GM21619 (cell line): ENCODE results near the gene PFKFB4.
"Not testable (repeated sequence)": the region's sequence is repeated elsewhere in the genome, so short reads cannot be mapped to it uniquely, and the experiment has no call there.

Experiments
- ATAC-seq: cut with Tn5 transposase; IDR thresholded peaks from one replicate; pipeline ENCODE4 v1.9.1; 2021; ENCODE audit not compliant: unreplicated experiment

PFKFB4 gene

GRCh38 chr3:48535578-48535977 lies 21.0 kb downstream of the PFKFB4 start:
- ATAC-seq = no peak

- no peak for ATAC-seq
These were observed 23.6 kb downstream of the PFKFB4 start for GRCh38 chr3:48532977-48533337.

GRCh38 chr3:48532271-48532976 lies 24.2 kb downstream of the PFKFB4 start:
- no peak for ATAC-seq

- not testable (repeated sequence) for ATAC-seq
These were observed 25.9 kb downstream of the PFKFB4 start for GRCh38 chr3:48530701-48531100.

GRCh38 chr3:48528754-48529153 lies 27.8 kb downstream of the PFKFB4 start:
- no peak for ATAC-seq

- ATAC-seq = no peak
These were observed 28.6 kb downstream of the PFKFB4 start for GRCh38 chr3:48528048-48528447.

GRCh38 chr3:48524970-48525369 lies 31.6 kb downstream of the PFKFB4 start:
- ATAC-seq = no peak

- no peak for ATAC-seq
These were observed 35.0 kb downstream of the PFKFB4 start for GRCh38 chr3:48521635-48522034.

- no peak for ATAC-seq
These were observed 37.3 kb downstream of the PFKFB4 start for GRCh38 chr3:48519277-48519643.

GRCh38 chr3:48518638-48519276 lies 37.8 kb downstream of the PFKFB4 start:
- ATAC-seq = no peak

GRCh38 chr3:48518069-48518468 lies 38.5 kb downstream of the PFKFB4 start:
- ATAC-seq = no peak

- ATAC-seq = no peak
These were observed 40.0 kb downstream of the PFKFB4 start for GRCh38 chr3:48516571-48516970.

- ATAC-seq = no peak
These were observed 42.0 kb downstream of the PFKFB4 start for GRCh38 chr3:48514431-48515227.

- ATAC-seq = no peak
These were observed 45.1 kb downstream of the PFKFB4 start for GRCh38 chr3:48511551-48511950.

GRCh38 chr3:48507256-48508061 lies 49.1 kb downstream of the PFKFB4 start:
- ATAC-seq = no peak

GRCh38 chr3:48505968-48506504 lies 50.6 kb downstream of the PFKFB4 start:
- no peak for ATAC-seq

- ATAC-seq = no peak
These were observed 51.5 kb downstream of the PFKFB4 start for GRCh38 chr3:48505146-48505545.

- no peak for ATAC-seq
These were observed 52.3 kb downstream of the PFKFB4 start, which contains the start of gene SHISA5 for GRCh38 chr3:48504051-48504946. Gene SHISA5, minus strand, starts transcription at chr3:48504174. Its CDS starts 80 bp downstream, at chr3:48504094.

- no peak for ATAC-seq
These were observed 53.1 kb downstream of the PFKFB4 start for GRCh38 chr3:48503401-48504050.
